SU-DHL-6 (cell line): ENCODE data around the gene RFTN1.

ENCODE experiments used
- H2AFZ ChIP-seq: fragments of 200-600 bp; sonication (generic); 2 replicates; pipeline ENCODE4 v1.6.1; 2014; ENCODE audit warnings: low read depth, mild to moderate bottlenecking, moderate library complexity, mixed read lengths, antibody characterized with exemption, low read length; ENCODE audit not compliant: severe bottlenecking
- H3F3A ChIP-seq: fragments of 200-600 bp; shearing (Covaris generic); 2 replicates; pipeline ENCODE4 v1.6.0; 2016; ENCODE audit warnings: antibody characterized with exemption, mild to moderate bottlenecking; ENCODE audit not compliant: insufficient read depth
- H3K27ac ChIP-seq: fragments of 200-600 bp; sonication (generic); 2 replicates; pipeline ENCODE4 v1.5.1; 2016; ENCODE audit warnings: low read depth, mild to moderate bottlenecking, low read length, moderate library complexity, mixed read lengths
- H3K27me3 ChIP-seq: fragments of 200-600 bp; sonication (generic), shearing (Covaris generic); 2 replicates; pipeline ENCODE4 v1.6.0; 2014; ENCODE audit warnings: mild to moderate bottlenecking, low read length
- H3K36me3 ChIP-seq: fragments of 200-600 bp; sonication (generic); 2 replicates; pipeline ENCODE4 v1.6.1; 2014; ENCODE audit warnings: mild to moderate bottlenecking, low read length, mixed read lengths
- H3K4me2 ChIP-seq: fragments of 300-600, 200-600 bp; shearing (Covaris generic), sonication (generic); 2 replicates; pipeline ENCODE4 v1.6.0; 2014; ENCODE audit warnings: low read length, low read depth, mild to moderate bottlenecking; ENCODE audit not compliant: poor library complexity, severe bottlenecking
- H3K4me3 ChIP-seq: fragments of 200-600 bp; sonication (generic); 2 replicates; pipeline ENCODE4 v1.5.1; 2014; ENCODE audit warnings: antibody characterized with exemption, low read length, mild to moderate bottlenecking, mixed read lengths; ENCODE audit not compliant: insufficient read depth, poor library complexity, severe bottlenecking
- H3K79me2 ChIP-seq: fragments of 200-600 bp; sonication (generic); 2 replicates; pipeline ENCODE4 v1.6.1; 2014; ENCODE audit warnings: mild to moderate bottlenecking, low read length, moderate library complexity; ENCODE audit not compliant: insufficient read depth
- H3K9ac ChIP-seq: fragments of 200-600 bp; sonication (generic); 2 replicates; pipeline ENCODE4 v1.7.0; 2014; ENCODE audit warnings: mild to moderate bottlenecking, low read length
- H3K9me2 ChIP-seq: fragments of 200-600 bp; sonication (generic); replicated peaks from 2 replicates; pipeline ENCODE4 v1.6.1; 2014; ENCODE audit warnings: low read length; ENCODE audit not compliant: insufficient read depth
- H3K9me3 ChIP-seq: fragments of 200-600 bp; sonication (generic); 2 replicates; pipeline ENCODE4 v1.6.1; 2014; ENCODE audit warnings: low read length, mixed read lengths; ENCODE audit not compliant: insufficient read depth
- H4K20me1 ChIP-seq: fragments of 200-600 bp; sonication (generic); 2 replicates; pipeline ENCODE4 v1.6.1; 2014; ENCODE audit warnings: low read depth, mild to moderate bottlenecking, antibody characterized with exemption, low read length, moderate library complexity, mixed read lengths
- EZH2phosphoT487 ChIP-seq: fragments of 200-600 bp; sonication (generic), shearing (Covaris generic); conservative IDR thresholded peaks from 2 replicates; pipeline ENCODE4 v1.6.1; 2018; ENCODE audit warnings: mild to moderate bottlenecking, antibody characterized with exemption, low read length, moderate library complexity, mixed read lengths
- TF ChIP-seq, protein P1 (sequence below): fragments of 200-600 bp; sonication (generic); IDR thresholded peaks from one replicate; pipeline ENCODE4 v1.5.1; 2017; ENCODE audit warnings: antibody characterized with exemption, mild to moderate bottlenecking, low read length, moderate library complexity; ENCODE audit not compliant: insufficient read depth, poor library complexity, severe bottlenecking

The RFTN1 gene

DNA sequence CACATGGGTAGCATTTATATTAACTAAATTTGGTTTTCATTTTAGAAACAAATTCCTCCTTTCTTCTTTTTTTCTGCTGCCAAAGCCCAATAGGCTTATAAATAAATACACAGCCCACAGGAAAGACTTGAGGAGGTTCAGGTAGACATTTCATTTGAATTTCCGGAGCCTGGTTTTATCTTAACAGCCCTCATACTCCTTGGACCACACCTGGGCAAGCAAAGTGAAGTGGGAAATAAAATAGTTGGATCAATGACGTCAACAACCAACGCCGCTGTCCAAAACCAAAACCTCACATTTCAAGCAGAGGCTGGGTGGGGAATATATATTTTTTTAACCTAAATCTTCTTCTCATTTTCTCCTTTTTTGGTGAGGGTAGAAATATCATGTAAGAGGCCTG, 53.2 kb downstream of the RFTN1 start:
- no peaks in the 10 kb centered on the region for H3K27me3 ChIP-seq
- H3K9me3 ChIP-seq, result no peaks in the 10 kb centered on the region
- peaks cover 100% of the 10 kb centered on the region for H3K79me2 ChIP-seq
- H3K9me2 ChIP-seq, result no peaks in the 10 kb centered on the region
- no peak overlapping the region for H2AFZ ChIP-seq
- H3K4me2 ChIP-seq, result peak overlapping the region; percentile 12
- no peak overlapping the region for H3K4me3 ChIP-seq
- peaks cover 59% of the 10 kb centered on the region for H3F3A ChIP-seq
- no peak overlapping the region for H3K9ac ChIP-seq
- TF ChIP-seq, protein P1, sequence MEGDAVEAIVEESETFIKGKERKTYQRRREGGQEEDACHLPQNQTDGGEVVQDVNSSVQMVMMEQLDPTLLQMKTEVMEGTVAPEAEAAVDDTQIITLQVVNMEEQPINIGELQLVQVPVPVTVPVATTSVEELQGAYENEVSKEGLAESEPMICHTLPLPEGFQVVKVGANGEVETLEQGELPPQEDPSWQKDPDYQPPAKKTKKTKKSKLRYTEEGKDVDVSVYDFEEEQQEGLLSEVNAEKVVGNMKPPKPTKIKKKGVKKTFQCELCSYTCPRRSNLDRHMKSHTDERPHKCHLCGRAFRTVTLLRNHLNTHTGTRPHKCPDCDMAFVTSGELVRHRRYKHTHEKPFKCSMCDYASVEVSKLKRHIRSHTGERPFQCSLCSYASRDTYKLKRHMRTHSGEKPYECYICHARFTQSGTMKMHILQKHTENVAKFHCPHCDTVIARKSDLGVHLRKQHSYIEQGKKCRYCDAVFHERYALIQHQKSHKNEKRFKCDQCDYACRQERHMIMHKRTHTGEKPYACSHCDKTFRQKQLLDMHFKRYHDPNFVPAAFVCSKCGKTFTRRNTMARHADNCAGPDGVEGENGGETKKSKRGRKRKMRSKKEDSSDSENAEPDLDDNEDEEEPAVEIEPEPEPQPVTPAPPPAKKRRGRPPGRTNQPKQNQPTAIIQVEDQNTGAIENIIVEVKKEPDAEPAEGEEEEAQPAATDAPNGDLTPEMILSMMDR, result no peak
- no peak for TF ChIP-seq EZH2phosphoT487
- peaks cover 47% of the 10 kb centered on the region for H3K36me3 ChIP-seq
- no peaks in the 10 kb centered on the region for H4K20me1 ChIP-seq
- H3K27ac ChIP-seq, result peak overlapping the region; percentile 56; the same call in 1 of the 2 replicates

DNA sequence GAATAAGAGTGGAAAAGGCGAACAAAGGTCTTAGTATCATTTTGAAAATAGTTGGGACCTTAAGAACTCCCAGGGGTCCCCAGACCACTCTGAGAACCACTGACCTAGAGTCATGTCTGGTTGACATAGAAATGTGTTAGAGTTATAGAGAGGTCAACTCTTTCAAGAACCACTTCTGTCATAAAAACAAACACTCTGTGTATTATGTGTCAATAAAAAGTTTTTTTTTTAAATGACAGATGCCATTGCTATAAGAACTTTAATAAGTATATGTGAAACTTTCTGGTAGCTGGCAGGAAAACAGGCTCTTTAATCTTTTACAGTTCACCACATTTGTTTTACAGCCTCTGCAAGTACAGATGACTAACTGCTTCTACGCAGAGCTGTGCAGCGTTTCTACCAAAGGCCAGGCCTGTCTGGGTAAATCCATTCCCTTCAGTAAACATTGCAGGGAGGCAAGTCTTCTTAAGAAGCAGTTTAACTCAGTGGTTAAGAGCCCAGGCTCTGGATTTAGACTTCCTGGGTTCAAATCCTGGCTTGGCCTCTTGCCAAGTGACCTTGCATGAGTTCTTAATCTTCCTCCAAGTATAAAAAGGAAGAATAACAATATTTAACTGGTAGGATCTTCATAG, 56.6 kb downstream of the RFTN1 start:
- peak overlapping the region; percentile 56 for H3K27ac ChIP-seq
- TF ChIP-seq, protein P1, result no peak
- TF ChIP-seq EZH2phosphoT487, result no peak
- H3K27me3 ChIP-seq, result no peaks in the 10 kb centered on the region
- no peaks in the 10 kb centered on the region for H3K9me3 ChIP-seq
- H3K9me2 ChIP-seq, result no peaks in the 10 kb centered on the region
- H3K4me2 ChIP-seq, result no peak overlapping the region
- H3K9ac ChIP-seq, result no peak overlapping the region
- H4K20me1 ChIP-seq, result no peaks in the 10 kb centered on the region
- no peak overlapping the region for H2AFZ ChIP-seq
- H3F3A ChIP-seq, result peaks cover 75% of the 10 kb centered on the region
- no peak overlapping the region for H3K4me3 ChIP-seq
- H3K79me2 ChIP-seq, result peaks cover 100% of the 10 kb centered on the region
- H3K36me3 ChIP-seq, result peaks cover 37% of the 10 kb centered on the region

DNA sequence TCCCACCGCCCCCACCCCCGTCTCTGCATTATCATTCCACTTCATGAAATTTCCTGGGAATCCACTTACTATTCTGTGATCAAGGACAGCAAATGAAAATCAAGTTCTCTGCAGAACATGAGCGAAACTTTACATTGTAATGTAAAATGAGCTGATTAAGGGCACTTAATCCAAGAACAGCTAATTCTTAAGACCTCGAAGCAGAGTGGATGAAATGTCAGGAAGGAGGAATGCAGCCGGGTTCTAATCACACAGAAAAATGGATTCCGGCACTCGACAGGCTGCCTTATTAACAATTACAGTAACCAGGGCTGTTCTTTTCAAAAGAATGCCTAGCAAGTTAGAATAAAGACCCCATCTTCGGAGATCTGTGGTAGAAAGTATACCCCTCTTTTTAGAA, 57.5 kb downstream of the RFTN1 start:
- H3K4me3 ChIP-seq, result no peak overlapping the region
- H3K4me2 ChIP-seq, result no peak overlapping the region
- H3K9ac ChIP-seq, result no peak overlapping the region
- H2AFZ ChIP-seq, result no peak overlapping the region
- no peaks in the 10 kb centered on the region for H4K20me1 ChIP-seq
- no peaks in the 10 kb centered on the region for H3K9me2 ChIP-seq
- H3K27ac ChIP-seq, result no peak overlapping the region
- peaks cover 84% of the 10 kb centered on the region for H3F3A ChIP-seq
- peaks cover 100% of the 10 kb centered on the region for H3K79me2 ChIP-seq
- no peaks in the 10 kb centered on the region for H3K27me3 ChIP-seq
- no peaks in the 10 kb centered on the region for H3K9me3 ChIP-seq
- H3K36me3 ChIP-seq, result peaks cover 37% of the 10 kb centered on the region
- TF ChIP-seq EZH2phosphoT487, result no peak

DNA sequence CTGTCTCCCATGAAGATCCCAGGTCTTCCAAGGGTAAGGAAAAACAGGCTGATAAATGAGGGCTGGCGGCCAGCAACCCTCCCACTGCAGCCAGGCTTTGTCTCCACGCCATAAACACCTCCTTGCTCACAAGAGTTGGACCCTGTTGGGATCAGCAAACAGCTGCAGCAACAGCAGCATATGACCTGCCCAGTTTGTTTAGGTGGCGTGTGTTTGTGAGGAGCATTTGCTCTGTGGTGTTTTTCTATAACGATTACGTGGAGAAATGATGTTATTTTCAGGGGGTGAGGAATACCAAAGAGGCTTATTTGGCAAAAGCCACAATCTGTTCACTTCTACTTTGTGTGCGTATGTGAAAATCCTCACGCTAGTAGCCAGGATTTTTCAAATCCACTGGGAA, 58.5 kb downstream of the RFTN1 start:
- Histone ChIP-seq H3K27ac (peak overlapping the region; percentile 100), H3K79me2 (peaks cover 100% of the 10 kb centered on the region), H2AFZ (no peak overlapping the region), H3K9me3 (no peaks in the 10 kb centered on the region), H3F3A (peaks cover 86% of the 10 kb centered on the region), H4K20me1 (no peaks in the 10 kb centered on the region), H3K27me3 (no peaks in the 10 kb centered on the region), H3K4me3 (no peak overlapping the region), H3K9me2 (no peaks in the 10 kb centered on the region), H3K4me2 (peak overlapping the region; percentile 69), H3K36me3 (peaks cover 32% of the 10 kb centered on the region), H3K9ac (peak overlapping the region; percentile 5; the same call in 1 of the 2 replicates)
- TF ChIP-seq EZH2phosphoT487, result no peak
